Measurements from ENCODE around the gene SMIM5.

- TF ChIP-seq CTCF (IDR thresholded peaks at IDR 0.05 in 4 of 5, conservative IDR thresholded peaks at IDR 0.05 in 1 of 5) (no peak), POLR2A (IDR thresholded peaks at IDR 0.05) (no peak)
Measured at GRCh38 chr17:75617675-75618074, 15.6 kb upstream of the SMIM5 start.

Measured in gastrocnemius medialis (tissue), 4 donors.